Colon (tissue), 2 donors: ENCODE data around the gene GSTK1.

ENCODE experiments used
- FAIRE-seq: peaks from 2 replicates; lab custom pipeline; 2012; peaks lifted over from hg19 to GRCh38; lab: Jason Lieb, UNC
- donor health status: control.
- donor health status: control.

Gene GSTK1

DNA sequence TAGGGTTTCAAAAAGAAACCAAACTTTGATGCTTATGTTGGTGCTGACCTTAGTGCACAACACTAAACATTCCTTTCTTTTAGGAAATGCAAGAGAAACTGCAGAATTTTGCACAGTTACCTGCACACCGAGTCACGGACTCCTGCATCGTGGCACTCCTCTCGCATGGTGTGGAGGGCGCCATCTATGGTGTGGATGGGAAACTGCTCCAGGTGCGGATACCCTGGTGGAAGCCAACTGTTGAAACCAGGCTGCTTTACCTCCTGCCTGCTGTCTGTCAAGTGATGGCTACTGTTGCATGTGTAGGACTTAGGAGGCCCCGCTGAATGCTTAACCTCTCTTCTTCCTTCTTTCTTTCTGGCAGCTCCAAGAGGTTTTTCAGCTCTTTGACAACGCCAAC lies 36.6 kb downstream of the GSTK1 start:
- FAIRE-seq = no peak

DNA sequence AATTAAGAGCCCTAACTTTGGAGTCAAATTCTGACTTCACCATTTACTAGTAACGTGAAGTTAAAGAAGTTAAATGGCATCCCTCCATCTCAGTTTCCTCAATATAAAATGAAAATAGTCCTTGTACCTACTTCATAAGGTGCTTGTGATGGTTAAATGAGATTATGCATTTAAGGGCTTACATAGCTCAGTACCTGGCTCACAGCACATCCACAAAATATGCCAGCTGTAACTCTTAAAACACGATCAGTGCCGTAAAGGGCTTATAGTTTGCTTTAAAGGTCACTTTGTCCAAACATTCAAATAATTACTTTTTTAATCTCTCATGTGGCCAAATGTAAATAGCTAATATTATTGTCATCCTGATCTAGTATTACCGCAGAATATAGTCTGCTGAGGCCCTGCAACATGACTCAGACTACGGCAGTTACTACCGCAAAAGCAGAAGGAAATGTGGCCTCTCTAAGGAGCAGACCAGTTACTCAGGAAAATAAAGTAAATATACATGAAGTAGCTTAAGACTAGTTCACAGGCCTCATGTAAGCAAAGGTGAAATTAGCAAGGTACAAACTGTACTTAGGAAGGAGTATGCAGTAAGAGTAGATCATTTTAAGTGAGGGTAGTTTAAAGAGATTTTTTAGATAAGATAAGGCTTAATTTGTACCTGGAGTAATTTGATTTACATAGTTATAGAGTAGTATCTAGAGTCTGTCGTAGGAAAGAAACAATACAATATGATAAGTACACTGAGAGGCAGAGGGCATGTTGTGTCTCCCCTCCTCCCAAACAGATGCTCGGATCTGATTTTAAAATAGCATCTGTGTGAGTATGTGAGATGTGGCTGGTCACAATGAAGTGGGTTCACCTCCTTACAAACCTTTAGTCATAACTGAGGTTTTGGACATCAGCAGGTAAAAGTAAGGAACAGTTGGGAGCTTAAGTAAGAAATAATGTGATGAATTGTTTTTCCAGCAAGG lies 38.0 kb downstream of the GSTK1 start:
- no peak for FAIRE-seq

DNA sequence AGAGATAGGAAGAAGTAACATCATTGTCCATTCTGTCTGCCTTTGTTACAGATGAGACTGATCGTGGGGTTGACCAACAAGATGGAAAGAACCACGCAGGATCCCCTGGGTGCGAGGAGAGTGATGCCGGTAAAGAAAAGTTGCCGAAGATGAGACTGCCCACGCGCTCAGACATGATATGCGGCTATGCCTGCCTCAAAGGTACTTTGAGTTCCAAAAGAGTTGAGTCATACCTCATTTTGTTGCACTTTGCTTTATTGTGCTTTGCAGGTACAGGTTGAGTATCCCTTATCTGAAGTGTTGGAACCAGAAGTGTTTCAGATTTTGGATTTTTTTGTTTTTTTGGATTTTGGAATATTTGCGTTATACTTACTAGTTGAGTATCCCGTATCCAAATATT lies 40.5 kb downstream of the GSTK1 start:
- no peak for FAIRE-seq

DNA sequence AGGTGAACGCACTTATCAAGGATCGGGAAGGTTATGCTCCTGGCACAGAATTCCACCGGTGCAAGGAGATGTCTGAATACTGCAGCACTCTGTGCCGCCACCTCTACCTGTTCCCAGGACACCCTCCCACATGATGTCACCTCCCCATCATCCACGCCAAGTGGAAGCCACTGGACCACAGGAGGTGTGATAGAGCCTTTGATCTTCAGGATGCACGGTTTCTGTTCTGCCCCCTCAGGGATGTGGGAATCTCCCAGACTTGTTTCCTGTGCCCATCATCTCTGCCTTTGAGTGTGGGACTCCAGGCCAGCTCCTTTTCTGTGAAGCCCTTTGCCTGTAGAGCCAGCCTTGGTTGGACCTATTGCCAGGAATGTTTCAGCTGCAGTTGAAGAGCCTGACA lies 41.7 kb downstream of the GSTK1 start:
- no peak for FAIRE-seq

DNA sequence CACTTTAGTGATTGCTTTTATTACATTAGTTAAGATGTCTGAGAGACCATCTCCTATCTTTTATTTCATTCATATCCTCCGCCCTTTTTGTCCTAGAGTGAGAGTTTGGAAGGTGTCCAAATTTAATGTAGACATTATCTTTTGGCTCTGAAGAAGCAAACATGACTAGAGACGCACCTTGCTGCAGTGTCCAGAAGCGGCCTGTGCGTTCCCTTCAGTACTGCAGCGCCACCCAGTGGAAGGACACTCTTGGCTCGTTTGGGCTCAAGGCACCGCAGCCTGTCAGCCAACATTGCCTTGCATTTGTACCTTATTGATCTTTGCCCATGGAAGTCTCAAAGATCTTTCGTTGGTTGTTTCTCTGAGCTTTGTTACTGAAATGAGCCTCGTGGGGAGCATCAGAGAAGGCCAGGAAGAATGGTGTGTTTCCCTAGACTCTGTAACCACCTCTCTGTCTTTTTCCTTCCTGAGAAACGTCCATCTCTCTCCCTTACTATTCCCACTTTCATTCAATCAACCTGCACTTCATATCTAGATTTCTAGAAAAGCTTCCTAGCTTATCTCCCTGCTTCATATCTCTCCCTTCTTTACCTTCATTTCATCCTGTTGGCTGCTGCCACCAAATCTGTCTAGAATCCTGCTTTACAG lies 42.3 kb downstream of the GSTK1 start:
- no peak for FAIRE-seq

DNA sequence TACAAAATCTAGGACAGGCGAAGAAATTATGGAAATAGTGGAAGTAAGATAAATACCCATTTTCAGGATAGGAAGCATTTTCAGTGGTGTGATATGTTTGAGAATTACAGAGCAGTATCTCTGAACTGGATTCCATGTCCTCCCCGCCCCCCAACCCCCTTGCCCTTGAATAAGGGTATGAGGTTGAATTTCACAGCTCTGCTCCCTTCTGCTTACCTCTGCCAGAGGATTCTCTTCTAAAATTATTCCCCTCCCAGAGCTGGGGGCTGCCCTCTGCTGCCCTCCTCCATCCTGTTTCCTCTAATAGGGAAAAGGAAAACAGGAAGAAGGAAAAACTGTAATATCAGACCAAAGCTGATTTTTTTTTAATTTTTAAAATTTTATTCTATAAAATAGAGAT lies 45.4 kb downstream of the GSTK1 start:
- FAIRE-seq = no peak

DNA sequence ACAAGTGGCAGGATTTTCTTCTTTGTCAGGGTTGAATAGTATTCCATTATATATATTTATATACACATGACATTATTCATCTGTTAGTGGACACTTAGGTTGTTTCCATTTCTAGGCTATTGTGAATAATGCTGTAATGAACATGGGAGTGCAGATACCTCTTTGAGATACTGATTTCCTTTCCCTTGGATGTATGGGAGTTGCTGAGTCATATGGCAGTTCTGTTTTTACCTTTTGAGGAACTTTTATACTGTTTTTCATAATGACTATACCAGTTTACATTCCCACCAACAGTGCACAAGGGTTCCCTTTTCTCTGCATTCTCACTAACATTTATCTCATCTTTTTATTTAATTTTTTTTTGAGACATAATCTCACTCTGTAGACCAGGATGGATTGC lies 50.9 kb downstream of the GSTK1 start:
- no peak for FAIRE-seq

DNA sequence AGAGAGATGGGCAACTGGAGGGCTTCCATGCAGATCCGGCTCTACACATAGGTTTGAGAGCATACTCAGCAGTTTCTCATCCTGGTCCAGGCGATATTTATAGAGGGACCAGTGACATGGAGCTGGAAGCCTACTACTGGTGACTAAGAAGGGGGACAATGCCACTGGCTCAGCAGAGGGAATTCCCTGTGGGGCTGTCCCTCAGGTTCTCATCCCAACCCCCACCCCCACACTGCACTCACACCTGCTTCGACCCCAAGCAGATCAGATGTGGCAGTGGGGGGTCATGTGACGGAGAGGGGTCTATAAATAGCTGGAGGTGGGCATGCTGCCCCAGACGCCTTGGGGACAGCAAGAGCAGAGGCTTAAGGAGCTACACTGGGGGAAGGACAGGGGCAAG lies 52.5 kb downstream of the GSTK1 start, which contains the start of gene CLCN1:
CLCN1 (plus strand) TSS at position 336 of the 400 bp plus-strand sequence. CDS start 102 bp downstream, outside the sequence.
- FAIRE-seq = no peak

DNA sequence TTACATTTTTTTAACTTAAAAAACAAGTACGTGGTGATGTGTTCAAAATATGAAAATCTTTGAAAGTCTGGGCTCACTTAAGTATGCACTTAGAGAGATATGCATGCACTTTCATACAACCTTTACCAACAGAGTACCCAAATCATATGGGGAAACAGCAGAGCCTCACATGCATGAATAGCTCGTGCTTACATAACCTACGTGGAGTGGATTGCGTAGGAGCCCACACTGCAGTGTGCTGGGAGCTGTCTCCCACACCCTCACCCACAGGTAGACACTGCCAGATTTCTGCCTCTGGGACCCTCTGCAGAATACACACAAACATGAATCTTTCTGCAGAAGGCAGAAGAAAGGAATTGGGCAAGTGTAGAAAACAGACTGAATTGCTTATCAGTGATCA lies 53.3 kb downstream of the GSTK1 start:
- FAIRE-seq = no peak

DNA sequence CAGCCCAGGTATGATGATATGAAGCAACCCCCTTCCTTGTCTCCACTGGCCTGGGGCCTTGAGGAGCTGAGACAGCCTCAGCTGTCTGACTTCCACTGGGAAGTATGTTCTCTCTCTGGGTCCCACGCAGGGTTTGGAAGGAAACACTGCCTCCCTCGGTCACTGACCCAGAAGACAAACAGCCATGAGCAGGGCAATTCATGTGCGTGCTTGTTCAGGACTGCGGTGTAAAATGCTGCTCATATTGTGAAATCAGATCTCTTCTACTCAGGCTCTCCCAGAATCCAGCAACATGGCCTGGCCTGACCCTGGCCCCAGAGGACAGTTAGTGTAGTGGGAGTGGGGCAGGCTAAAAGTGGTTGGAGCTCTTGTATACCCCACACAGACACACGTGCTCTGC lies 55.4 kb downstream of the GSTK1 start:
- FAIRE-seq = no peak
